HG03280 (cell line): ENCODE results near the gene CEP131.

ENCODE experiments used
- ATAC-seq: cut with Tn5 transposase; IDR thresholded peaks from one replicate; pipeline ENCODE4 v1.9.1; 2021; ENCODE audit warnings: mild to moderate bottlenecking, moderate library complexity; ENCODE audit not compliant: unreplicated experiment

The CEP131 gene

GRCh38 chr17:81222906-81223761 lies at the start of gene CEP131:
Gene CEP131 (minus strand): TSS chr17:81222965. CDS start chr17:81220056, 2,909 bp downstream.
- ATAC-seq, result peak; percentile 95

- no peak for ATAC-seq
Measured at GRCh38 chr17:81271226-81271625, 48.5 kb upstream of the CEP131 start.

GRCh38 chr17:81270279-81270678 lies 47.5 kb upstream of the CEP131 start:
- no peak for ATAC-seq

- ATAC-seq, result no peak
Measured at GRCh38 chr17:81267390-81268067, 44.8 kb upstream of the CEP131 start.

- ATAC-seq, result no peak
Measured at GRCh38 chr17:81265576-81265975, 42.8 kb upstream of the CEP131 start.

- no peak for ATAC-seq
Measured at GRCh38 chr17:81264640-81265039, 41.9 kb upstream of the CEP131 start.

- ATAC-seq, result no peak
Measured at GRCh38 chr17:81263371-81264181, 40.8 kb upstream of the CEP131 start.

GRCh38 chr17:81261582-81262336 lies 39.0 kb upstream of the CEP131 start:
- no peak for ATAC-seq

GRCh38 chr17:81261096-81261495 lies 38.3 kb upstream of the CEP131 start:
- no peak for ATAC-seq

- ATAC-seq, result no peak
Measured at GRCh38 chr17:81260641-81261040, 37.9 kb upstream of the CEP131 start.

GRCh38 chr17:81260171-81260570 lies 37.4 kb upstream of the CEP131 start:
- ATAC-seq, result no peak

- no peak for ATAC-seq
Measured at GRCh38 chr17:81259058-81259605, 36.4 kb upstream of the CEP131 start.

GRCh38 chr17:81258292-81258691 lies 35.5 kb upstream of the CEP131 start:
- no peak for ATAC-seq

GRCh38 chr17:81257533-81257932 lies 34.8 kb upstream of the CEP131 start:
- no peak for ATAC-seq

- ATAC-seq, result no peak
Measured at GRCh38 chr17:81256616-81257015, 33.9 kb upstream of the CEP131 start.

GRCh38 chr17:81254955-81255717 lies 32.4 kb upstream of the CEP131 start:
- ATAC-seq, result no peak

GRCh38 chr17:81253358-81254131 lies 30.8 kb upstream of the CEP131 start:
- no peak for ATAC-seq

GRCh38 chr17:81252987-81253329 lies 30.2 kb upstream of the CEP131 start:
- ATAC-seq, result no peak
